NCI-H1105 treated with DMSO at 0.1 percent for 48 hours (cell line): ENCODE measurements around the gene ETF1.

ENCODE experiments used
- DNase-seq: peaks from one replicate; lab custom pipeline; 2025; lab: John Stamatoyannopoulos, UW

Gene ETF1

GRCh38 chr5:138563340-138564118 is 20.5 kb upstream of the ETF1 start:
- DNase-seq: no peak

DNA sequence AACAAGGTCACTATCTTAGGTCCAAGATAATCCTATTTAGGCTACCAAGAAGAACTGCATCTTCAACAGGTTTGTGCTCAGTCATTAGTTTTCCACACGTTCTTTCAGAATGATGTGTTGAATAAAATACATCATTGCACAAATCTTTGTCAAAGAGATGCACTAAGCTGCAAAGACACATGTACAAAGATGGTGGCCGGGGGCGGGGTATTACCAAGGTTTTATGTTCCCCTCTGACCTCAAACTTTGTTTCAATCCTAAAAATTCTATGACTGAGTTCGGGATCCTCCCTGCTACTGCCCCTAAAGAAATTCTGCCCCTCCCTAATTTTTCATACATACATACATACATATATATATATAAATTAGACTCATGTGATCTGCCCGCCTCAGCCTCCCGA is 17.9 kb upstream of the ETF1 start:
- no peak for DNase-seq

- no peak for DNase-seq
These were observed 16.9 kb upstream of the ETF1 start for GRCh38 chr5:138559937-138560336.

GRCh38 chr5:138557677-138558076 is 14.6 kb upstream of the ETF1 start:
- no peak for DNase-seq

DNA sequence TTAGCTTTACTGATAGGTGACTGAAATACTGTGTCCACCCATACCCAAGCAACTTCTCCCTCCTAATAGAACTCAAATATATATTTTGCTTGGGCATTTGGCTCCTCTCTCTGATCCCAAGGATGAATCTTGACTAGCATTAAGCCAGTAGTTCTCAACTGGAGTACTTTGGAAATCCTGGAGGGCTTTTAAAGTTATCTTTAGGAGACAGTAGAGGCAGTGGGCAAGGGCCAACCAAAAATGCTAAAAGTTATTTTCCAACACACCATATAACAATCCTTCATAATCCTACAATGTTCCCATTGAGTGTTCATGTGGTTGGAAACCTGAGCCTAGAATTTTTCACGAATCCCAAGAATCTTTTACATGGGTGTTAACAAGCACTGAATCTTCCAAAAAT is 11.1 kb upstream of the ETF1 start:
- DNase-seq: no peak

DNA sequence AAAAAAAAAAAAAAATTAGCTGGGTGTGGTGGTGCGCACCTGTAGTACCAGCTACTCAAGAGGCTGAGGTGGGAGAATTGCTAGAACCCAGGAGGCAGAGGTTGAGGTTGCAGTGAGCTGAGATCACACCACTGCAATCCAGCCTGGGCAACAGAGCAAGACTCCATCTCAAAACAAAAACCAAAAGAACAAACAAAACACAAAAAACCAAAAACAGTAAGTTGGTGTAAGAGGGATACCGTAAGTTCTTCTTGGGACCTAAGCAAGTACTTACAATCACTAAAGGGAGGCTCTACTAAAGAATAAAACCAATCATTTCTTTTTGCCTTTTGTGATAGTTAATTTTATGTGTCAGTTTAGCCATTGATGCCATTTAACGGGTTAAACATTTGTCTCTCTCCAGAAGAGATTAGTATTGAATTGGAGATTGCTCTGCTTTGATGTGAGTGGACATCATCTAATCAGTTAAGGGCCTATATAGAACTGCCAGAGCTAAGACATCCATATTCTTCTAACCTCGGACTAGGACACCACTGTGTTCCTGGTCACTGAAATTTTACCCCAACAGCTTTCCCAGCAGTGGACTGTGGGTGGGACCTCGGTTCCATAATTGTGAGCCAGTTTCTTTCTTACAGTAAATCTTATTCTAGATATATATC is 10.5 kb upstream of the ETF1 start:
- no peak for DNase-seq

DNA sequence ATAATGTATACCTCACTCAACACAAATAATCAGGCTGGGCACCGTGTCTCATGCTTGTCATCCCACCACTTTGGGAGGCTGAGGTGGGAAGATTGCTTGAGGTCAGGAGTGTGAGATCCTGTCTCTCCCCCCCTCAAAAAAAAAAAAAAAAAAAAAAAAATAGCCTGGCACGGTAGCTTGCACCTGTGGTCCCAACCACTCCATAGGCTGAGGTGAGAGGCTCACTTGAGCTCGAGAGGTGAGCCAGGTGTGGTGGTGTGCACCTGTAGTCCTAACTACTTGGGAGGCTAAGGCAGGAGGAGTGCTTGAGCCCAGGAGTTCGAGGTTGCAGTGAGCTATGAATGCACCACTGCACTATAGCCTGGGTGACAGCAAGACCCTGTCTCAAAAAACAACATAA is 9.6 kb upstream of the ETF1 start:
- no peak for DNase-seq

DNA sequence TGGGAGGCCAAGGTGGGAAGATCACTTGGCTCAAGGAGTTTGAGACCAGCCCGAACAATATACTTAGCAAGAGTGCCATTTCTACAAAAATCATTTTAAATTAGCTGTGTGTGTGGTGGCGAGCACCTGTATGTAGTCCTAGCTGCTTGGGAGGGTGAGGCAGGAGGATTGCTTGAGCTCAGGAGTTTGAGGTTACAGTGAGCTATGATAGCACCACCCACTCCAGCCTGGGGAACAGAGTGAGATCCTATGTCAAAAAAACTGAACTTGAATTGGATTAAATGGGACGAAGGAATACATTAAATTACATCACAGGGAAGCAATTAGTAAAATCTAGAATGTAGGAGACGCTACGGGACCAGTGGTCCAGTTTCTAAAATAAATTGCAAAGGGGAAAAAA is 6.4 kb upstream of the ETF1 start:
- no peak for DNase-seq

- no peak for DNase-seq
These were observed 3.0 kb upstream of the ETF1 start for GRCh38 chr5:138545919-138546562.

GRCh38 chr5:138544181-138545134 is 1.4 kb upstream of the ETF1 start:
- no peak for DNase-seq

DNA sequence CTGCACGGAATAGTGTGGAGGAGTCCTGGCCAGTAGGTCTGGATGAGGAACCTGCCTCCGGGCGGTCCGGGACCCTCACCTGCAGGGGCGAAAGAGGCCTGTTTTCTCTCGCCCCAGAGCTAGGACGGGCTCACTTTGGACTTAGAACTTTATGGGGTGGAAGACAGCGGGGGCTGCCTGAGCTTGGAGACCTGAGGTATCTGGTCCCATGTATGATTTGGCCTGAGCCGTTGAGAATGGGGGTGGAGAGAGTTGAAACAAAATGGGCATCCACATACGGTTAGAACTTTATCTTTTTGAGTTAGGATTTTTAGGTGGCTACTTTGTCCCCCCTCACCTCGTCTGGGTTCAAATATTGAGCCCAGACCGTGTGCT is 681 bp upstream of the ETF1 start:
- peak; percentile 37 for DNase-seq

GRCh38 chr5:138542180-138542955 is 668 bp downstream of the ETF1 start:
- DNase-seq: no peak

GRCh38 chr5:138541511-138542179 is 1.4 kb downstream of the ETF1 start:
- no peak for DNase-seq

DNA sequence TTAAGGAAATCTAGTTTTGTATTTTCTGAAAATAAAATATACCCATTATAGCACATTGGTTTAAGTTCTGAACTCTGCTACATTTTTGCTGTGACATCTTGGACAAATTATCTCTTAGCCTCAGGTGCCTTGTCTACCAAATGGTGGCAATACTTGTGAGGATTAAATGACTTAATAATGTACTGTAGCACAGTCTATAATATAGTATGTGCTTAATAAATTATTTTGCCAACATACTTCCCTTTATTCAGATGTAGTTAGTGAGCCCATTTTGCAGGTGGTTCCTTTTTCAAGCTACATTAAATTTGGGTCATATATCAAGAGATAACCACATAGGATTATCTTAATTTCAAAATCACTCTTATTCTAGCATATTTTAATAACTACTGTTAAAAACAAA is 3.2 kb downstream of the ETF1 start:
- DNase-seq: no peak

DNA sequence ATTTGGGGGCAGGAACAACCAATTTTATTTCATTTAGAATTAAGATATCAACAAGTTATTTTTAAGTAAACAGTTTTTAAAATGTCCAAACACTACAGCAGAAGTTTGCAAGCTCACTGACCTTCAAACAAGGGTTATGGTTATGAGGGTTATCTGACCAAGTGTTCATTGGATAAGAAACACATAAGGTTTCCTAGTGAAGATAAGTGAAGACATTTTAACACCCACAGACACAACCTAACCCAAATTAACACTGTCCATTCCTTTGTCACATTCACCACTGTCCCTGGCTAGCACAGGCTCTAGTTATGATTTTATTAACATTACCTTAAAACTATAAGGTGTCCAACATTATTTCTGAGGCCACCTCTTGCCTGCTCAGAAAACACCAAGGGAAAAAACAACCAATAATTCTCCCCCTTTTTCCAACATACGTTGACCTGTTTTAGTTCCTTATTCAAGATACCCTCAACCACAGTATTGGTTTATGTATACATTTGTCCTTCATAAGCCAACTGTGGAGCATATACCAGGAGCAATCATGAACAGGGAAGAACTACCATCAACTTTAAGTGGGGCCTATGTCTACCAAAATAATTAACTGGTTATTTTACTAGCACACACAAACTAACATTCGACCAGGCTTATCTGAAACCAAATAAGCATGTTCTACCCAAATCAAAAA is 4.0 kb downstream of the ETF1 start:
- no peak for DNase-seq

DNA sequence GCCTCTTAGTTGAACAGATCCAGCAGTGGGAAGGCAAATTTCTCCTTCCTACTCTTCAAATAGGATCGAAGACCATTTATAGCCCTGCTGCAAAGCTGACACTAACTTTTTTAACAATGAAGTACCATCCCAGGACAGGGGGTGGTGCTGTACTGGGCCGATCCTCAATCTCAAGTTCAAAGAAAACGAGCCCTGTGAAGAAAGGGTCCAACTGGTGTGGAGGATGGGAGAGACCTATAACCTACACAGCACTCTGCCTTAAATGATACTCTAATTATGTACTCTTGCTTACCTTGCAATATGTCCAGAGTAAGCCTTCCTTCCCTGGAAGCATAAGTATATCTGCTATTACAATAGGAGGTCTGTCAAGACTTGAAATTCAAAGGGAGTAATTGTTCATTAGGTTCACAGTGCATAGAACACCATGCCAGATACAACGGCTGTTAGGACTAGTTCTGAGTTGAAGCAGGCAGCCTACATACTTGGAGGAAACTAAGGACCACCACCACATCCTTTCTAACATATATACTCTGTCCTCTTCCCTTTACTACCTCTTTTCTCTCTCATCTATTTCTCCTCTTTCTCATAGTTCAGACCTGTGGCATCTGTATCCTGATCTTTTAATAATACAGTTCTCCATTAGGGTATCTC is 6.2 kb downstream of the ETF1 start:
- no peak for DNase-seq

DNA sequence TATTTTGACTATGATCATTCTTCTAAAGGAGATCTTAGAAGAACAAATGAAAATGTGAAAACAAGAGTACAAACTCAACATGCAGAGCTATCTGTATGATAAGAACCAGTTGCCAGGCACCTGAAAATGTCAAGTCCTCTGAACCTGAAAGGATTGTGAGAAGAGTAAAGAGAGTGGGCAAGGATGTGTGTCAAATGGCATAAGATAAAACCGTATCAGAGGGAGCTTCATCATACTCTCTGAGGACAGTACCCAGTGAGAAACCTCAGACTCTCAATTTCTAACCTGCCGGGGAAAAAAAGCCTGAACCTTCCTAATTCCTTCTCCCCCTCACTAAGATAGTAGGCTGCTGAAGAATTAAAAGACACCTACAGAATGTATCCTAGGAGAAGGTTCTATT is 6.8 kb downstream of the ETF1 start:
- DNase-seq: no peak

DNA sequence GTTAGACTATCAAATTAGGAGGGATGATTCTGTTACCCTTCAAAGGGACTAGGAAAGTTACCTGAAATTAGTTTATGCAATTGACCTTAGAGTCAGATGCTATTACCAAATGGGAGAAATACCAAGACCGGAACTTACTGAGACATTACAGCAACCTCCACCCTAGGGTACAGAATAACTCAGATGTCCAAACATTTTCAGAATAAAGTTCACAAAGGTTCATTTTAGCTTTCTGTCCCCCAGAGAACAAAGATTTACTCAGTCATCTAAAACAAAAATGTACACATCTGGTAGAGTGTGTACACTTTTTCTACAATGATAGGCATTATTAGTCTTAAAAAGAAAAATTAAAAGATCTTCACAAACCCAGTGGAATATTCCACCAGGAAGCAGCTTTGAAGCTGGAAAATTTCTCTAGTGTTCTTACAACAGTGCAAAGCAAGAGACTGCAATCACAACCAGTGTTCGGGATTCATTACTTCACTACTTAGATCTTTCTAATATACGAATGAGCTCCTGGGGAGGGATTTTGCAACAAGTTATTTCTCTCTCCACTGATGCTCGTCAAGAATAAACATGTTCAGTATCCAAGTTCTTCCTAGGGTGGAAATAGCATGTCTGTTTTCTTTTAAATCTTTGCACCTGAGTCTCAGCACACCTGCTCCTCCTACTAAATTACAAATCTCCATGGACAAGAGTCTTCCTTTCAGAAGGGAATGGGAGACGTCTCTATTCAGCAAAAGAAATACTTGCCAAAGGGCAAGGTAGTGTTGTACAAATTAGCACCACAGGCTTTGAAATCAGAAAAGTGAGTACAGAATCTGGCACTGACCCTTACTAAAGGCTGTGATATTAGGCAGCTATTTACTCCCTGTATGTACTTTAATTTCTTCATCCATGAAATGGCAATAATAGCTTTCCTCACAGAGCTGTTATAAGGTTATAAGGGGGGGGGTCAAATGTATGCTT is 8.8 kb downstream of the ETF1 start:
- DNase-seq: no peak

GRCh38 chr5:138529812-138530211 is 13.2 kb downstream of the ETF1 start:
- DNase-seq: no peak
